ENCODE measurements around the gene IRF1. TPM values are rescaled to one million over a fixed set of nuclear protein-coding genes. Genes with fewer than 3 reads are reported as not detected.

The IRF1 gene
- total and polyA plus RNA-seq, 2 of the 4 experiments (the other 2 are of a cell fraction): 11.1 to 18.9 TPM

Small RNA genes lying within 50 kb of the gene (microRNA-seq; reads per million reads assigned to microRNA genes)
- not detected for gene RF00019 (ENCODE audit: insufficient read depth, insufficient read length)

Small RNA genes lying within 50 kb of the gene (small RNA-seq; reads per million reads assigned to genes)
- gene RF00019: 0 reads per million in 5 experiments

Other genes with a start within 250 kb of the IRF1 start
- gene PDLIM4, start 233.1 kb downstream of the IRF1 start, total RNA-seq (2012; rRNA removed): 61.1 and 97.5 TPM in 2 replicates
- 214 and 225 TPM in 2 replicates for gene PDLIM4, start 233.1 kb downstream of the IRF1 start, polyA plus RNA-seq (2012; rRNA removed)
- gene SLC22A4, start 196.4 kb downstream of the IRF1 start, total RNA-seq (2012; rRNA removed): 2.8 and 3.2 TPM in 2 replicates
- 2.5 and 2.6 TPM in 2 replicates for gene SLC22A4, start 196.4 kb downstream of the IRF1 start, polyA plus RNA-seq (2012; rRNA removed)
- 3.6 and 6.1 TPM in 2 replicates for gene SLC22A5, start 121.1 kb downstream of the IRF1 start, total RNA-seq (2012; rRNA removed)
- gene SLC22A5, start 121.1 kb downstream of the IRF1 start, polyA plus RNA-seq (2012; rRNA removed): 6.0 and 7.1 TPM in 2 replicates
- gene IL5, start 52.7 kb upstream of the IRF1 start, total RNA-seq (2012; rRNA removed): not detected in 2 replicates
- gene IL5, start 52.7 kb upstream of the IRF1 start, polyA plus RNA-seq (2012; rRNA removed): not detected in 2 replicates
- 5.2 and 13.3 TPM in 2 replicates for gene RAD50, start 66.2 kb upstream of the IRF1 start, total RNA-seq (2012; rRNA removed)
- gene RAD50, start 66.2 kb upstream of the IRF1 start, polyA plus RNA-seq (2012; rRNA removed): 6.2 and 7.2 TPM in 2 replicates
- not detected in 2 replicates for gene IL13, start 167.4 kb upstream of the IRF1 start, total RNA-seq (2012; rRNA removed)
- not detected in 2 replicates for gene IL13, start 167.4 kb upstream of the IRF1 start, polyA plus RNA-seq (2012; rRNA removed)
- gene IL4, start 183.2 kb upstream of the IRF1 start, total RNA-seq (2012; rRNA removed): not detected in 2 replicates
- not detected in 2 replicates for gene IL4, start 183.2 kb upstream of the IRF1 start, polyA plus RNA-seq (2012; rRNA removed)
- gene KIF3A, start 246.8 kb upstream of the IRF1 start, total RNA-seq (2012; rRNA removed): 4.3 and 9.4 TPM in 2 replicates
- gene KIF3A, start 246.8 kb upstream of the IRF1 start, polyA plus RNA-seq (2012; rRNA removed): 3.4 and 4.5 TPM in 2 replicates